OCI-LY7 (cell line): ENCODE measurements around the gene YY1.

Experiments
- EZH2phosphoT487 ChIP-seq: fragments of 200-600 bp; sonication (generic); IDR thresholded peaks from 2 replicates; pipeline ENCODE4 v1.6.1; 2018; ENCODE audit warnings: low read depth, borderline replicate concordance, mild to moderate bottlenecking, mixed run types, antibody characterized with exemption, low read length, moderate library complexity, mixed read lengths
- TF ChIP-seq, protein P1 (sequence below): fragments of 200-600 bp; sonication (generic); conservative IDR thresholded peaks from 2 replicates; pipeline ENCODE4 v1.5.1; 2014; ENCODE audit warnings: mild to moderate bottlenecking, antibody characterized with exemption, low read length, moderate library complexity, mixed read lengths

DNA sequence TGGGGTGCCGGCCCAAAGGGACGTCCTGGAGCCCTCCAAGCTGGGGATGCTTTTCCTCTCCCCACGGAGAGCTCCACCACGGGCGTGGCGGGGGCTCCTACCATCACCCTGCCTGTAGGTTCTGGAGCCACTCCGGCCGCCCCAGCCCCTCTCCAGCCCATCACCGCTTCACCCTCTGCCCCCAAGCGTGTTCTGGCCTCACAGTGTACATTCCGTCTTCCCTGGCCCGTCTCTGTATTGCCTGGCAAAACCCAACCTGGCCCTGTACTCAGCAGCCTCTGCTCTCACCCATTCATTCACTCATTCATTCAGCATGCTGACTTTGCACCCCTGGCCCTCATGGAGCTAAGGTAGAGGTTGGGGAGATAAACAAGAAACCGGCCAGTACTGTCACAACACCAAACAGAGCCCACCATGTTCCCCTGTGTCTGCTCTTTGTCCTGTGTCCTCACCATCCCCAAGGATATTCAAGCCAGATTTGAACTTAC lies 47.0 kb downstream of the YY1 start:
- TF ChIP-seq, protein P1, sequence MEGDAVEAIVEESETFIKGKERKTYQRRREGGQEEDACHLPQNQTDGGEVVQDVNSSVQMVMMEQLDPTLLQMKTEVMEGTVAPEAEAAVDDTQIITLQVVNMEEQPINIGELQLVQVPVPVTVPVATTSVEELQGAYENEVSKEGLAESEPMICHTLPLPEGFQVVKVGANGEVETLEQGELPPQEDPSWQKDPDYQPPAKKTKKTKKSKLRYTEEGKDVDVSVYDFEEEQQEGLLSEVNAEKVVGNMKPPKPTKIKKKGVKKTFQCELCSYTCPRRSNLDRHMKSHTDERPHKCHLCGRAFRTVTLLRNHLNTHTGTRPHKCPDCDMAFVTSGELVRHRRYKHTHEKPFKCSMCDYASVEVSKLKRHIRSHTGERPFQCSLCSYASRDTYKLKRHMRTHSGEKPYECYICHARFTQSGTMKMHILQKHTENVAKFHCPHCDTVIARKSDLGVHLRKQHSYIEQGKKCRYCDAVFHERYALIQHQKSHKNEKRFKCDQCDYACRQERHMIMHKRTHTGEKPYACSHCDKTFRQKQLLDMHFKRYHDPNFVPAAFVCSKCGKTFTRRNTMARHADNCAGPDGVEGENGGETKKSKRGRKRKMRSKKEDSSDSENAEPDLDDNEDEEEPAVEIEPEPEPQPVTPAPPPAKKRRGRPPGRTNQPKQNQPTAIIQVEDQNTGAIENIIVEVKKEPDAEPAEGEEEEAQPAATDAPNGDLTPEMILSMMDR = no peak
- no peak for TF ChIP-seq EZH2phosphoT487
